Activated T-cell treated with anti-CD3 and anti-CD28 coated beads, Interleukin-2, amount 50 U/mL, for 72 hours (primary cell): ENCODE results near the gene PRICKLE2. TPM values are rescaled to one million over a fixed set of nuclear protein-coding genes. Genes with fewer than 3 reads are reported as not detected.

Experiments used
- ATAC-seq, 2 donors: fragments of 150-1000 bp; cut with Tn5 transposase; replicated peaks in 1 of 2; 2 replicates each; pipeline ENCODE4 v1.10.0; 2021; ENCODE audit warnings: moderate library complexity in 2 of 2, mild to moderate bottlenecking in 1 of 2
- DNase-seq, 2 donors: peaks; one replicate each; pipeline ENCODE4 v3.0.0; 2021 to 2022; ENCODE audit warnings: mixed read lengths in 1 of 2
- H3K27ac Mint-ChIP-seq: one replicate; pipeline ENCODE4 v1.8.0; 2022; ENCODE audit warnings: mild to moderate bottlenecking, moderate library complexity, mixed read lengths
- H3K27me3 Mint-ChIP-seq: one replicate; pipeline ENCODE4 v1.8.0; 2022; ENCODE audit warnings: low read depth, mixed read lengths
- H3K36me3 Mint-ChIP-seq, 2 donors: one replicate each; pipeline ENCODE4 v1.8.0; 2022; ENCODE audit warnings: mixed read lengths in 2 of 2, mild to moderate bottlenecking in 1 of 2; ENCODE audit not compliant: insufficient read depth in 2 of 2
- H3K4me1 Mint-ChIP-seq: one replicate; pipeline ENCODE4 v1.8.0; 2022; ENCODE audit warnings: low read depth, mixed read lengths
- H3K4me3 Mint-ChIP-seq, 2 donors: one replicate each; pipeline ENCODE4 v1.8.0; 2022; ENCODE audit warnings: mild to moderate bottlenecking in 2 of 2, mixed read lengths in 2 of 2, moderate library complexity in 2 of 2
- H3K9me3 Mint-ChIP-seq, 2 donors: one replicate each; pipeline ENCODE4 v1.8.0; 2022; ENCODE audit warnings: mixed read lengths in 2 of 2
- total RNA-seq, 2 donors: library from RNA; stranded (reverse); gene quantifications; one replicate each; pipeline ENCODE4 v1.2.3, GENCODE V29; 2022

The PRICKLE2 gene
- total RNA-seq, 2 donors from 2014 or later, result 0.09 to 0.17 TPM

- Mint-ChIP-seq H3K4me3 (no peak overlapping the region), H3K9me3 (no peaks in the 10 kb centered on the region), H3K36me3 (no peaks in the 10 kb centered on the region), H3K4me1 (no peaks in the 10 kb centered on the region), H3K27ac (no peak overlapping the region), H3K27me3 (peaks cover 14% of the 10 kb centered on the region)
- ATAC-seq (no peak), DNase-seq (no peak)
Observed at GRCh38 chr3:64185436-64185835, 39.8 kb downstream of the PRICKLE2 start.

GRCh38 chr3:64184621-64185020 is 40.6 kb downstream of the PRICKLE2 start:
- H3K4me3 Mint-ChIP-seq, result no peak overlapping the region
- no peaks in the 10 kb centered on the region for H3K4me1 Mint-ChIP-seq
- DNase-seq (no peak), ATAC-seq (no peak)
- no peaks in the 10 kb centered on the region for H3K36me3 Mint-ChIP-seq
- no peaks in the 10 kb centered on the region for H3K9me3 Mint-ChIP-seq
- no peak overlapping the region for H3K27ac Mint-ChIP-seq
- peaks cover 14% of the 10 kb centered on the region for H3K27me3 Mint-ChIP-seq

- no peaks in the 10 kb centered on the region for H3K36me3 Mint-ChIP-seq
- peaks cover 7% of the 10 kb centered on the region for H3K27me3 Mint-ChIP-seq
- H3K4me1 Mint-ChIP-seq, result no peaks in the 10 kb centered on the region
- H3K9me3 Mint-ChIP-seq, result no peaks in the 10 kb centered on the region
- no peak overlapping the region for H3K4me3 Mint-ChIP-seq
- H3K27ac Mint-ChIP-seq, result no peak overlapping the region
- DNase-seq (no peak), ATAC-seq (no peak)
Observed at GRCh38 chr3:64179860-64180259, 45.4 kb downstream of the PRICKLE2 start.

- peaks cover 7% of the 10 kb centered on the region for H3K27me3 Mint-ChIP-seq
- no peak overlapping the region for H3K4me3 Mint-ChIP-seq
- no peaks in the 10 kb centered on the region for H3K4me1 Mint-ChIP-seq
- H3K27ac Mint-ChIP-seq, result no peak overlapping the region
- ATAC-seq (no peak), DNase-seq (no peak)
- no peaks in the 10 kb centered on the region for H3K9me3 Mint-ChIP-seq
- H3K36me3 Mint-ChIP-seq, result no peaks in the 10 kb centered on the region
Observed at GRCh38 chr3:64179249-64179648, 46.0 kb downstream of the PRICKLE2 start.

GRCh38 chr3:64178419-64178818 is 46.8 kb downstream of the PRICKLE2 start:
- Mint-ChIP-seq H3K27ac (no peak overlapping the region), H3K4me3 (no peak overlapping the region), H3K4me1 (no peaks in the 10 kb centered on the region), H3K27me3 (peaks cover 7% of the 10 kb centered on the region), H3K36me3 (no peaks in the 10 kb centered on the region), H3K9me3 (no peaks in the 10 kb centered on the region)
- DNase-seq (no peak), ATAC-seq (no peak)

- Mint-ChIP-seq H3K36me3 (no peaks in the 10 kb centered on the region), H3K9me3 (peaks cover 0 to 1% of the 10 kb centered on the region in 2 donors)
Observed at GRCh38 chr3:64176461-64176996, 48.7 kb downstream of the PRICKLE2 start.

GRCh38 chr3:64174328-64174727 is 50.9 kb downstream of the PRICKLE2 start:
- H3K4me1 Mint-ChIP-seq, result no peaks in the 10 kb centered on the region
- H3K36me3 Mint-ChIP-seq, result no peaks in the 10 kb centered on the region
- H3K4me3 Mint-ChIP-seq, result no peak overlapping the region
- peaks cover 8% of the 10 kb centered on the region for H3K27me3 Mint-ChIP-seq
- H3K27ac Mint-ChIP-seq, result no peak overlapping the region
- peaks cover 2 to 6% of the 10 kb centered on the region in 2 donors for H3K9me3 Mint-ChIP-seq
- DNase-seq, result no peak
- no peak for ATAC-seq

More at GRCh38 chr3:64176461-64176996, 48.7 kb downstream of the PRICKLE2 start:
- DNase-seq (no peak), ATAC-seq (peak in 1 of 2 donors; percentile 63)
- Mint-ChIP-seq H3K4me1 (no peaks in the 10 kb centered on the region), H3K27ac (no peak overlapping the region), H3K27me3 (peaks cover 4% of the 10 kb centered on the region), H3K4me3 (no peak overlapping the region)

GRCh38 chr3:64173563-64173962 is 51.7 kb downstream of the PRICKLE2 start:
- no peak overlapping the region for H3K4me3 Mint-ChIP-seq
- H3K27ac Mint-ChIP-seq, result no peak overlapping the region
- DNase-seq (no peak), ATAC-seq (no peak)
- peaks cover 8% of the 10 kb centered on the region for H3K27me3 Mint-ChIP-seq
- H3K36me3 Mint-ChIP-seq, result no peaks in the 10 kb centered on the region
- peaks cover 2 to 6% of the 10 kb centered on the region in 2 donors for H3K9me3 Mint-ChIP-seq
- H3K4me1 Mint-ChIP-seq, result no peaks in the 10 kb centered on the region

- Mint-ChIP-seq H3K27me3 (peaks cover 8% of the 10 kb centered on the region), H3K36me3 (no peaks in the 10 kb centered on the region), H3K4me1 (no peaks in the 10 kb centered on the region), H3K4me3 (no peak overlapping the region), H3K9me3 (peaks cover 2 to 8% of the 10 kb centered on the region in 2 donors), H3K27ac (no peak overlapping the region)
- DNase-seq (no peak), ATAC-seq (no peak)
Observed at GRCh38 chr3:64170270-64170669, 55.0 kb downstream of the PRICKLE2 start.

- Mint-ChIP-seq H3K27me3 (peaks cover 8% of the 10 kb centered on the region), H3K27ac (no peak overlapping the region), H3K4me3 (no peak overlapping the region), H3K36me3 (no peaks in the 10 kb centered on the region), H3K9me3 (peaks cover 2 to 8% of the 10 kb centered on the region in 2 donors), H3K4me1 (no peaks in the 10 kb centered on the region)
- no peak for ATAC-seq
- no peak for DNase-seq
Observed at GRCh38 chr3:64167868-64168267, 57.4 kb downstream of the PRICKLE2 start.

GRCh38 chr3:64167351-64167750 is 57.9 kb downstream of the PRICKLE2 start:
- Mint-ChIP-seq H3K36me3 (no peaks in the 10 kb centered on the region), H3K4me1 (no peaks in the 10 kb centered on the region), H3K9me3 (peaks cover 2 to 8% of the 10 kb centered on the region in 2 donors), H3K27me3 (peaks cover 8% of the 10 kb centered on the region), H3K27ac (no peak overlapping the region), H3K4me3 (no peak overlapping the region)
- no peak for ATAC-seq
- no peak for DNase-seq

GRCh38 chr3:64166584-64167162 is 58.6 kb downstream of the PRICKLE2 start:
- no peak overlapping the region for H3K27ac Mint-ChIP-seq
- ATAC-seq, result no peak
- peaks cover 9% of the 10 kb centered on the region for H3K27me3 Mint-ChIP-seq

GRCh38 chr3:64164349-64164748 is 60.9 kb downstream of the PRICKLE2 start:
- Mint-ChIP-seq H3K9me3 (peaks cover 0 to 2% of the 10 kb centered on the region in 2 donors), H3K4me1 (no peaks in the 10 kb centered on the region), H3K27me3 (peaks cover 10% of the 10 kb centered on the region), H3K27ac (no peak overlapping the region), H3K4me3 (no peak overlapping the region), H3K36me3 (no peaks in the 10 kb centered on the region)
- ATAC-seq (no peak), DNase-seq (no peak)

More at GRCh38 chr3:64166584-64167162, 58.6 kb downstream of the PRICKLE2 start:
- no peaks in the 10 kb centered on the region for H3K4me1 Mint-ChIP-seq
- H3K4me3 Mint-ChIP-seq, result no peak overlapping the region
- no peaks in the 10 kb centered on the region for H3K36me3 Mint-ChIP-seq
- DNase-seq, result no peak
- H3K9me3 Mint-ChIP-seq, result peaks cover 2 to 8% of the 10 kb centered on the region in 2 donors

- Mint-ChIP-seq H3K4me3 (no peak overlapping the region), H3K36me3 (no peaks in the 10 kb centered on the region), H3K4me1 (no peaks in the 10 kb centered on the region), H3K9me3 (peaks cover 0 to 2% of the 10 kb centered on the region in 2 donors), H3K27ac (no peak overlapping the region), H3K27me3 (peaks cover 10% of the 10 kb centered on the region)
- ATAC-seq (no peak), DNase-seq (no peak)
Observed at GRCh38 chr3:64163755-64164148, 61.5 kb downstream of the PRICKLE2 start.
